AG04449 (cell line): ENCODE results near the gene OTOP2.

ENCODE experiments used
- CTCF ChIA-PET: fragments of 350-600 bp; formaldehyde crosslinking; extraction: SDS; loops from one replicate; lab custom pipeline; 2021; ENCODE audit warnings: antibody characterized with exemption; lab: Yijun Ruan, JAX
- POLR2A ChIA-PET: fragments of 400-600, 350-600 bp; formaldehyde crosslinking; extraction: SDS; loops from one replicate; lab custom pipeline; 2020; ENCODE audit warnings: antibody characterized with exemption, inconsistent platforms; lab: Yijun Ruan, JAX
- DNase-seq: peaks from one replicate; pipeline ENCODE4 v3.0.0-alpha.2; 2010; ENCODE audit warnings: low read depth, low spot score
- H3K4me3 ChIP-seq: 2 replicates; pipeline ENCODE4 v1.5.1; 2011; ENCODE audit warnings: low read depth, mild to moderate bottlenecking, control low read depth, low read length
- TF ChIP-seq, protein P1 (sequence below): IDR thresholded peaks from one replicate; pipeline ENCODE4 v1.5.1; 2011; ENCODE audit warnings: mild to moderate bottlenecking, moderate library complexity, low read length, control low read depth, inconsistent platforms; ENCODE audit not compliant: insufficient read depth; ENCODE audit errors: missing control alignments

OTOP2 gene

DNA sequence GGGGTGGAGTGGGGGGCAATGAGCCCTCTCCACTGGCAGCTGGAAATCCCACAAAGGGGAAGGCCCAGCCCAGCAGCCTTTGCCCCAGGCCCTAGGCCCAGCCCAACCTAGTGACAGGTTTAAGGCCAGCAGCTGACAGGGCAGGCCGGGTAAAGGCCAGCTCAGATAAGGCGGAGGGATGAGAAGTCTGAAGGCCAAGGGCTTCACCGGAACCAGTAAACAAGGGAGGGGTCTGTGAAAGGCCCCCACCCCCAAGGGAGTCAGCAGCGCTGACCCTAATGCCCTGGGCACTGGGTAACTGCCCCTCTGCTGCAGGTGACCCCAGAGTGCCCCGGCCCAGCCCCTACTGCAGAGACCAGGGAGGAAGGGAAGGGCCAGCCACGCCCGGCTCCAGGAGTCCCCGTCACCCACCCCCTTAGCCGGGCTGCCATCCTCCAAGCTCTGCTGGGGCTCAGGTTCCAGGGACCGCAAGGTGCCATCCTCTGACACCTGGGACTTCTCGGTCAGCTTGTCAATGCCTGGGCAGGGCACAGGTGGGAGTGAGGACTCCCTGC is 29.1 kb downstream of the OTOP2 start:
- POLR2A ChIA-PET = no interaction called here
- TF ChIP-seq, protein P1, sequence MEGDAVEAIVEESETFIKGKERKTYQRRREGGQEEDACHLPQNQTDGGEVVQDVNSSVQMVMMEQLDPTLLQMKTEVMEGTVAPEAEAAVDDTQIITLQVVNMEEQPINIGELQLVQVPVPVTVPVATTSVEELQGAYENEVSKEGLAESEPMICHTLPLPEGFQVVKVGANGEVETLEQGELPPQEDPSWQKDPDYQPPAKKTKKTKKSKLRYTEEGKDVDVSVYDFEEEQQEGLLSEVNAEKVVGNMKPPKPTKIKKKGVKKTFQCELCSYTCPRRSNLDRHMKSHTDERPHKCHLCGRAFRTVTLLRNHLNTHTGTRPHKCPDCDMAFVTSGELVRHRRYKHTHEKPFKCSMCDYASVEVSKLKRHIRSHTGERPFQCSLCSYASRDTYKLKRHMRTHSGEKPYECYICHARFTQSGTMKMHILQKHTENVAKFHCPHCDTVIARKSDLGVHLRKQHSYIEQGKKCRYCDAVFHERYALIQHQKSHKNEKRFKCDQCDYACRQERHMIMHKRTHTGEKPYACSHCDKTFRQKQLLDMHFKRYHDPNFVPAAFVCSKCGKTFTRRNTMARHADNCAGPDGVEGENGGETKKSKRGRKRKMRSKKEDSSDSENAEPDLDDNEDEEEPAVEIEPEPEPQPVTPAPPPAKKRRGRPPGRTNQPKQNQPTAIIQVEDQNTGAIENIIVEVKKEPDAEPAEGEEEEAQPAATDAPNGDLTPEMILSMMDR = no peak
- CTCF ChIA-PET = interaction anchor here (1.6 to 8.2 kb wide), 3 partner anchors 8 to 162 kb away, joined by 4 to 109 read pairs (median 61); partner anchors contain the start of genes OTOP2 and USH1G
- no peak overlapping the region for H3K4me3 ChIP-seq
- no peak for DNase-seq

DNA sequence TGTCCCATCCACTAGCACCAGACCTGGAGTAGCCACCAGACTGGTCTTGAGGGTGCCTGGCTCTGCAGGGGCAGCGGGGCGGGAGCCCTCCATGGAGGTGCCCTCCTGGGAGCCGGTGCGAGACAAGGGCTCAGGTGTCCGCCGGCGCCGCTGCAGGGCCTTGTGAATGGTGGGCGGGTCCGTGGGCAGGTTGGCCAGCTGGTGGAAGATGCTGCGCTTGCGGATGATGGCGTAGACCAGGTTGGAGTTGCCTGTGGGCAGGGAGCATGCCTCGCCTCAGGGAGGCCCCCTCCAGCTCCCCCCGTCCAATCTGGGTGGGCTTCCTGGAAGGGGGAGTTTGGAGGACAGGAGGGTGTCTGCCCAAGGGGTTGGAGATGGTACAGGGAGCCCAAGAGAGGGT is 30.0 kb downstream of the OTOP2 start:
- DNase-seq = no peak
- TF ChIP-seq, protein P1 = no peak
- CTCF ChIA-PET = interaction anchor here (1.5 to 8.8 kb wide), 4 partner anchors 7 to 246 kb away, joined by 3 to 109 read pairs (median 82); partner anchors contain the start of genes OTOP2 and USH1G
- H3K4me3 ChIP-seq = no peak overlapping the region
- POLR2A ChIA-PET = no interaction called here

DNA sequence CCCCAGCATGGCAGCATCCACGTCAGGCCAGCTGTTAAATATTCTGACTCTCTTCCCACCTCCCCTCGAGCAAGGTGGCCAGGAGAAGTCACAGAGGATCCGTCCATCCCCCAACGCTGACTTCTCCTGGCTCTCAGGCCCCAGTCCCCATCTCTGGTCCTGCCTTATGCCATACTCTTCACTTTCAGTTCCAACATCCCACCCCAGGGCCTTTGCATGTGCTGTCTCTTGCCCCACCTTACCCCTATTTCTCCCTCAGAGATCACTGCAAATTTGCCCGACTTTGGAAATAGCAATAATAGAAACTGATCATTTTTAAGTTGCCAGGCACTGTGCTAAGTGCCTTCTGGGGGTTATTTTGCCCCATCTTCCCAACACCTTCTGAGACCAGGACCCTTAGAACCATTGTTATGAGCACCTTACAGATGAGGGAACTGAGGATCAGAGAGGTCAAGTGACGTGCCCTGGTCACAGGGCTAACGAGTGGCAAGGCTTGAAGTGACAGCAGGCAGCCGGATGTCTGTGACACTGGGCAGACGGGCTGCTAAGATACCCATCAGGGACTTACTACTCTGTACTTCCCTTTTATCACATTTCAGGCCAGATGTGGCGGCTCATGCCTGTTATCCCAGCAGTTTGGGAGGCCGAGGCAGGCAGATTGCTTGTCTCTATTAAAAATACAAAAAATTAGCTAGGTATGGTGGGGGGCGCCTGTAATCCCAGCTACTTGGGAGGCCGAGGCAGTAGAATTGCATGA is 30.8 kb downstream of the OTOP2 start:
- CTCF ChIA-PET = interaction anchor here (0.8 to 9.5 kb wide), 5 partner anchors 10 to 245 kb away, joined by 3 to 181 read pairs (median 102); partner anchors contain the start of genes HID1, OTOP2 and USH1G
- DNase-seq = no peak
- TF ChIP-seq, protein P1 = no peak
- POLR2A ChIA-PET = no interaction called here
- H3K4me3 ChIP-seq = no peak overlapping the region

DNA sequence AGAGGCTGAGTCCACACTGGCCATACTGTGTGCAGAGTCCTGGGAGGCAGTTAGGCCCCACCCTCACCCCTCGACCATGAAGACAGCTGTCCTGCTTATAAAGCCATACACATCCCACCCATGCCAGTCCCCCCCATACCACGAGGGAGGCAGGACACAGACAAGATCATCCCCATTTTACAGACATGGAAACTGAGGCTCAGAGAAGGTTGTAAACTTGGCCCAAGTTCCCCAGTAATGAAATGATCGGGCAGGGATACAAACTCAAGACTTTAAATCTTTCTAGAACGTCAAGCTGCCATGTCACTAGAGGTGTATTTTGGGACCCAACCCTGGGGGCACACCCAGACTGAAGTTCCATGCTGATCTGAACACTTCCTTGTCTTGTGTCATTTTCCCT is 32.0 kb downstream of the OTOP2 start:
- ChIA-PET POLR2A (no interaction called here), CTCF (interaction anchor here (1.1 to 9.5 kb wide), 7 partner anchors 11 to 246 kb away, joined by 3 to 181 read pairs (median 38); partner anchors contain the start of genes HID1, OTOP2 and USH1G)
- H3K4me3 ChIP-seq = no peak overlapping the region
- no peak for DNase-seq
- TF ChIP-seq, protein P1 = no peak

- no peak for DNase-seq
- CTCF ChIA-PET = interaction anchor here (0.7 to 9.5 kb wide), 42 partner anchors 10 to 301 kb away, joined by 3 to 181 read pairs (median 4); partner anchors contain the start of genes CDR2L, HID1, MRPL58 and OTOP2
- TF ChIP-seq, protein P1 = peak; percentile 94
- POLR2A ChIA-PET = no interaction called here
- H3K4me3 ChIP-seq = no peak overlapping the region
Observed at GRCh38 chr17:74957935-74958740, 34.1 kb downstream of the OTOP2 start.
